ENCODE data around the gene DGKG.

DNA sequence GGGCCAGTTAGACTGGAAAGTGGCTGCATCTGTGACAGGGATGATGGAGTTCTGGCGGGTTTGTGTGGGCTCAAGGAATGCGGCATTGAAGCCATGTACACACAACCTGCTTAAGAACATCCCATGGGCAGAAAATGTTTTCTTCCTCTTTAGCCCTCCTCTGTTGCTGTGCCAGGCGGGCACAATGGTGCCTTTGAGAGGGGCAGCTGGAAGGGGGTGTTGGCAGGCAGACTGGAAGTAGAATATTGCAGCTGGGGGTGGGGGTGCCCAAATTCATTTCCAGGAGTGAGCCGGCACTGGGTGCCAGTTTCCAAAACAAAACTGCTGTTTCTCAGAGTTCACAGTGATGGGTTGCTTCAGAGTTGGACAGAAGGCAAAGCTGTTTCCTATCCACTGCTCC is 161.3 kb downstream of the DGKG start:
- TF ChIP-seq, protein P1, sequence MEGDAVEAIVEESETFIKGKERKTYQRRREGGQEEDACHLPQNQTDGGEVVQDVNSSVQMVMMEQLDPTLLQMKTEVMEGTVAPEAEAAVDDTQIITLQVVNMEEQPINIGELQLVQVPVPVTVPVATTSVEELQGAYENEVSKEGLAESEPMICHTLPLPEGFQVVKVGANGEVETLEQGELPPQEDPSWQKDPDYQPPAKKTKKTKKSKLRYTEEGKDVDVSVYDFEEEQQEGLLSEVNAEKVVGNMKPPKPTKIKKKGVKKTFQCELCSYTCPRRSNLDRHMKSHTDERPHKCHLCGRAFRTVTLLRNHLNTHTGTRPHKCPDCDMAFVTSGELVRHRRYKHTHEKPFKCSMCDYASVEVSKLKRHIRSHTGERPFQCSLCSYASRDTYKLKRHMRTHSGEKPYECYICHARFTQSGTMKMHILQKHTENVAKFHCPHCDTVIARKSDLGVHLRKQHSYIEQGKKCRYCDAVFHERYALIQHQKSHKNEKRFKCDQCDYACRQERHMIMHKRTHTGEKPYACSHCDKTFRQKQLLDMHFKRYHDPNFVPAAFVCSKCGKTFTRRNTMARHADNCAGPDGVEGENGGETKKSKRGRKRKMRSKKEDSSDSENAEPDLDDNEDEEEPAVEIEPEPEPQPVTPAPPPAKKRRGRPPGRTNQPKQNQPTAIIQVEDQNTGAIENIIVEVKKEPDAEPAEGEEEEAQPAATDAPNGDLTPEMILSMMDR (IDR thresholded peaks at IDR 0.05; ENCODE audit: control extremely low read depth in 1 of 3, insufficient read depth in 1 of 3, low read depth in 1 of 3, low read length in 3 of 3) = no peak
- TF ChIP-seq EZH2 (IDR thresholded peaks at IDR 0.05; ENCODE audit: low read depth, low read length, severe bottlenecking) = no peak
- TF ChIP-seq RAD21 (IDR thresholded peaks at IDR 0.05 in 1 of 2, conservative IDR thresholded peaks at IDR 0.05 in 1 of 2; ENCODE audit: low read depth in 2 of 2, low read length in 2 of 2) = no peak
- TF ChIP-seq PHF8 (conservative IDR thresholded peaks at IDR 0.05; ENCODE audit: low read depth, low read length) = no peak
- no peak for TF ChIP-seq NRF1 (IDR thresholded peaks at IDR 0.05; ENCODE audit: low read depth, low read length)
- TF ChIP-seq TEAD4 (IDR thresholded peaks at IDR 0.05; ENCODE audit: low read depth, low read length) = no peak
- TF ChIP-seq, protein P2, sequence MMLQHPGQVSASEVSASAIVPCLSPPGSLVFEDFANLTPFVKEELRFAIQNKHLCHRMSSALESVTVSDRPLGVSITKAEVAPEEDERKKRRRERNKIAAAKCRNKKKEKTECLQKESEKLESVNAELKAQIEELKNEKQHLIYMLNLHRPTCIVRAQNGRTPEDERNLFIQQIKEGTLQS (IDR thresholded peaks at IDR 0.05; ENCODE audit: insufficient read depth, low read depth, low read length) = no peak
- no peak for TF ChIP-seq MAFK (IDR thresholded peaks at IDR 0.05; ENCODE audit: low read depth, low read length)
- no peak for TF ChIP-seq POLR2A (IDR thresholded peaks at IDR 0.05; ENCODE audit: control extremely low read depth in 1 of 2, low read depth in 2 of 2, low read length in 2 of 2)
- no peak for TF ChIP-seq HDAC6 (IDR thresholded peaks at IDR 0.05; ENCODE audit: low read depth, low read length)
- no peak for TF ChIP-seq SRF (IDR thresholded peaks at IDR 0.05; ENCODE audit: low read depth, low read length)
- no peak for TF ChIP-seq TAF1 (IDR thresholded peaks at IDR 0.05; ENCODE audit: low read depth, low read length)
